GM19324 (cell line): ENCODE measurements around the gene DDX54.

Experiments used
- ATAC-seq: cut with Tn5 transposase; IDR thresholded peaks from one replicate; pipeline ENCODE4 v1.9.1; 2021; ENCODE audit warnings: mild to moderate bottlenecking, moderate library complexity; ENCODE audit not compliant: unreplicated experiment, low FRiP score

DDX54 gene

GRCh38 chr12:113164014-113164413 is 21.3 kb downstream of the DDX54 start:
- ATAC-seq = no peak

GRCh38 chr12:113163030-113163360 is 22.3 kb downstream of the DDX54 start:
- ATAC-seq = no peak

- no peak for ATAC-seq
These were observed 22.9 kb downstream of the DDX54 start for GRCh38 chr12:113162102-113163029.

GRCh38 chr12:113161415-113162016 is 23.8 kb downstream of the DDX54 start:
- ATAC-seq = no peak

GRCh38 chr12:113159937-113160336 is 25.3 kb downstream of the DDX54 start:
- no peak for ATAC-seq

GRCh38 chr12:113158439-113159203 is 26.7 kb downstream of the DDX54 start:
- no peak for ATAC-seq

GRCh38 chr12:113157218-113157859 is 27.9 kb downstream of the DDX54 start:
- ATAC-seq = no peak

GRCh38 chr12:113155646-113156045 is 29.6 kb downstream of the DDX54 start:
- ATAC-seq = no peak

- ATAC-seq = no peak
These were observed 30.2 kb downstream of the DDX54 start for GRCh38 chr12:113155060-113155459.

- ATAC-seq = no peak
These were observed 30.8 kb downstream of the DDX54 start for GRCh38 chr12:113154351-113154973.

- ATAC-seq = no peak
These were observed 32.2 kb downstream of the DDX54 start for GRCh38 chr12:113152835-113153814.

- no peak for ATAC-seq
These were observed 33.0 kb downstream of the DDX54 start for GRCh38 chr12:113152196-113152834.

GRCh38 chr12:113151655-113152054 is 33.6 kb downstream of the DDX54 start:
- no peak for ATAC-seq

- ATAC-seq = no peak
These were observed 35.7 kb downstream of the DDX54 start, which contains the start of gene CFAP73 for GRCh38 chr12:113149361-113150150. CFAP73 (plus strand) TSS chr12:113149724; CDS start chr12:113149858, 134 bp downstream.

- ATAC-seq = no peak
These were observed 38.3 kb downstream of the DDX54 start for GRCh38 chr12:113146999-113147398.

- ATAC-seq = no peak
These were observed 39.3 kb downstream of the DDX54 start for GRCh38 chr12:113145720-113146551.

GRCh38 chr12:113144806-113145205 is 40.5 kb downstream of the DDX54 start:
- no peak for ATAC-seq
